Neural cell (in vitro differentiated cells): Measurements from ENCODE around the gene SHC2. TPM values are rescaled to one million over a fixed set of nuclear protein-coding genes. Genes with fewer than 3 reads are reported as not detected.
A peak's percentile ranks its signal among the peaks of the same experiment; 100 is the strongest.

Source experiments
- H2AFZ ChIP-seq: fragments of 200-600, 300-800 bp; sonication (generic), shearing (Covaris generic); 2 replicates; pipeline ENCODE4 v1.6.0; 2014; ENCODE audit warnings: low read depth, mild to moderate bottlenecking, antibody characterized with exemption, low read length, moderate library complexity
- H3F3A ChIP-seq: fragments of 200-600 bp; shearing (Covaris generic); 2 replicates; pipeline ENCODE4 v1.6.1; 2016; ENCODE audit warnings: mild to moderate bottlenecking, moderate library complexity, mixed read lengths, antibody characterized with exemption, low read length; ENCODE audit not compliant: insufficient read depth, poor library complexity, severe bottlenecking
- H3K27ac ChIP-seq: fragments of 200-600, 300-800 bp; sonication (generic), shearing (Covaris generic); 2 replicates; pipeline ENCODE4 v1.5.1; 2014; ENCODE audit warnings: mild to moderate bottlenecking, low read length, moderate library complexity
- H3K27me3 ChIP-seq: fragments of 300-800, 200-600 bp; sonication (generic), shearing (Covaris generic); 2 replicates; pipeline ENCODE4 v1.6.0; 2014; ENCODE audit warnings: mild to moderate bottlenecking, low read depth, low read length, moderate library complexity; ENCODE audit not compliant: insufficient read depth
- H3K36me3 ChIP-seq: fragments of 300-800, 200-600 bp; sonication (generic), shearing (Covaris generic); 2 replicates; pipeline ENCODE4 v1.5.1; 2014; ENCODE audit warnings: mild to moderate bottlenecking, antibody characterized with exemption, low read length, moderate library complexity; ENCODE audit not compliant: insufficient read depth
- H3K4me2 ChIP-seq: fragments of 300-800, 200-600 bp; sonication (generic), shearing (Covaris generic); 2 replicates; pipeline ENCODE4 v1.6.0; 2014; ENCODE audit warnings: mild to moderate bottlenecking, low read length
- H3K4me3 ChIP-seq: fragments of 300-800, 200-600 bp; sonication (generic), shearing (Covaris generic); 2 replicates; pipeline ENCODE4 v1.5.1; 2014; ENCODE audit warnings: mild to moderate bottlenecking, low read length, moderate library complexity
- H3K79me2 ChIP-seq: fragments of 200-600 bp; shearing (Covaris generic); replicated peaks from 2 replicates; pipeline ENCODE4 v1.6.0; 2014; ENCODE audit warnings: mild to moderate bottlenecking, low read length, moderate library complexity; ENCODE audit not compliant: insufficient read depth
- H3K9ac ChIP-seq: fragments of 300-800, 200-600 bp; sonication (generic), shearing (Covaris generic); 2 replicates; pipeline ENCODE4 v1.6.1; 2016; ENCODE audit warnings: mild to moderate bottlenecking, low read length, mixed read lengths
- H3K9me2 ChIP-seq: fragments of 200-600 bp; shearing (Covaris generic); 2 replicates; pipeline ENCODE4 v1.6.1; 2016; ENCODE audit warnings: mild to moderate bottlenecking, low read length, mixed read lengths; ENCODE audit not compliant: insufficient read depth
- H3K9me3 ChIP-seq: fragments of 200-600, 300-800 bp; sonication (generic), shearing (Covaris generic); 2 replicates; pipeline ENCODE4 v1.6.1; 2016; ENCODE audit warnings: mild to moderate bottlenecking, mixed run types, low read length, moderate library complexity, mixed read lengths
- H4K20me1 ChIP-seq: fragments of 200-600 bp; shearing (Covaris generic); 2 replicates; pipeline ENCODE4 v1.6.1; 2016; ENCODE audit warnings: mild to moderate bottlenecking, mixed run types; ENCODE audit not compliant: insufficient read depth
- EP300 ChIP-seq: fragments of 450-650 bp; conservative IDR thresholded peaks from 2 replicates; pipeline ENCODE4 v1.6.1; 2014; ENCODE audit warnings: antibody characterized with exemption, mild to moderate bottlenecking, moderate library complexity; ENCODE audit not compliant: poor library complexity, severe bottlenecking
- EZH2 ChIP-seq: fragments of 200-600, 300-800 bp; shearing (Covaris generic), sonication (generic); IDR thresholded peaks from 2 replicates; pipeline ENCODE4 v1.6.1; 2014; ENCODE audit warnings: antibody characterized with exemption, low read length, borderline replicate concordance, mild to moderate bottlenecking; ENCODE audit not compliant: insufficient read depth, poor library complexity, severe bottlenecking
- MXI1 ChIP-seq: fragments of 450-650 bp; conservative IDR thresholded peaks from 2 replicates; pipeline ENCODE4 v1.6.1; 2014; ENCODE audit warnings: antibody characterized with exemption, mild to moderate bottlenecking; ENCODE audit not compliant: poor library complexity, severe bottlenecking
- POLR2AphosphoS5 ChIP-seq: IDR thresholded peaks from 2 replicates; pipeline ENCODE4 v1.6.1; 2012
- RAD21 ChIP-seq: fragments of 450-650 bp; conservative IDR thresholded peaks from 2 replicates; pipeline ENCODE4 v1.6.1; 2014; ENCODE audit warnings: antibody characterized with exemption, mild to moderate bottlenecking, moderate library complexity
- REST ChIP-seq: IDR thresholded peaks from 2 replicates; pipeline ENCODE4 v1.6.1; 2012; ENCODE audit warnings: borderline replicate concordance
- SMC3 ChIP-seq: fragments of 450-650 bp; conservative IDR thresholded peaks from 2 replicates; pipeline ENCODE4 v1.6.1; 2014; ENCODE audit warnings: antibody characterized with exemption, mild to moderate bottlenecking, moderate library complexity; ENCODE audit not compliant: poor library complexity
- TAF1 ChIP-seq: IDR thresholded peaks from 2 replicates; pipeline ENCODE4 v1.6.1; 2012; ENCODE audit warnings: low read depth
- polyA plus RNA-seq: library from polyadenylated mRNA; depleted of rRNA; stranded (reverse); fragments of >200 nt; gene quantifications from 2 replicates; pipeline ENCODE4 v1.2.3, GENCODE V29; 2014
- TF ChIP-seq, protein P1 (sequence below): fragments of 450-650 bp; IDR thresholded peaks from 2 replicates; pipeline ENCODE4 v1.5.1; 2014; ENCODE audit warnings: antibody characterized with exemption, mild to moderate bottlenecking, moderate library complexity; ENCODE audit not compliant: poor library complexity, severe bottlenecking

SHC2 gene
- polyA plus RNA-seq, 1 donor from 2014 or later: 75.8 TPM

- H3K4me2 ChIP-seq: no peak overlapping the region
- H3K27ac ChIP-seq: no peak overlapping the region
- no peak overlapping the region for H2AFZ ChIP-seq
- no peaks in the 10 kb centered on the region for H4K20me1 ChIP-seq
- H3K36me3 ChIP-seq: no peaks in the 10 kb centered on the region
- no peaks in the 10 kb centered on the region for H3F3A ChIP-seq
- H3K9me2 ChIP-seq: no peaks in the 10 kb centered on the region
- H3K4me3 ChIP-seq: no peak overlapping the region
- H3K9ac ChIP-seq: peak overlapping the region; percentile 28
- no peaks in the 10 kb centered on the region for H3K27me3 ChIP-seq
- no peak for TF ChIP-seq EP300
- TF ChIP-seq, protein P1, sequence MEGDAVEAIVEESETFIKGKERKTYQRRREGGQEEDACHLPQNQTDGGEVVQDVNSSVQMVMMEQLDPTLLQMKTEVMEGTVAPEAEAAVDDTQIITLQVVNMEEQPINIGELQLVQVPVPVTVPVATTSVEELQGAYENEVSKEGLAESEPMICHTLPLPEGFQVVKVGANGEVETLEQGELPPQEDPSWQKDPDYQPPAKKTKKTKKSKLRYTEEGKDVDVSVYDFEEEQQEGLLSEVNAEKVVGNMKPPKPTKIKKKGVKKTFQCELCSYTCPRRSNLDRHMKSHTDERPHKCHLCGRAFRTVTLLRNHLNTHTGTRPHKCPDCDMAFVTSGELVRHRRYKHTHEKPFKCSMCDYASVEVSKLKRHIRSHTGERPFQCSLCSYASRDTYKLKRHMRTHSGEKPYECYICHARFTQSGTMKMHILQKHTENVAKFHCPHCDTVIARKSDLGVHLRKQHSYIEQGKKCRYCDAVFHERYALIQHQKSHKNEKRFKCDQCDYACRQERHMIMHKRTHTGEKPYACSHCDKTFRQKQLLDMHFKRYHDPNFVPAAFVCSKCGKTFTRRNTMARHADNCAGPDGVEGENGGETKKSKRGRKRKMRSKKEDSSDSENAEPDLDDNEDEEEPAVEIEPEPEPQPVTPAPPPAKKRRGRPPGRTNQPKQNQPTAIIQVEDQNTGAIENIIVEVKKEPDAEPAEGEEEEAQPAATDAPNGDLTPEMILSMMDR: no peak
- no peak for TF ChIP-seq RAD21
- no peak for TF ChIP-seq EZH2
- TF ChIP-seq MXI1: no peak
- no peak for TF ChIP-seq REST
- no peak for TF ChIP-seq SMC3
- no peak for TF ChIP-seq TAF1
- no peak for TF ChIP-seq POLR2AphosphoS5
- H3K79me2 ChIP-seq: no peaks in the 10 kb centered on the region
- peaks cover under 1% of the 10 kb centered on the region for H3K9me3 ChIP-seq
Measured at GRCh38 chr19:485583-486236, 24.9 kb upstream of the SHC2 start.

DNA sequence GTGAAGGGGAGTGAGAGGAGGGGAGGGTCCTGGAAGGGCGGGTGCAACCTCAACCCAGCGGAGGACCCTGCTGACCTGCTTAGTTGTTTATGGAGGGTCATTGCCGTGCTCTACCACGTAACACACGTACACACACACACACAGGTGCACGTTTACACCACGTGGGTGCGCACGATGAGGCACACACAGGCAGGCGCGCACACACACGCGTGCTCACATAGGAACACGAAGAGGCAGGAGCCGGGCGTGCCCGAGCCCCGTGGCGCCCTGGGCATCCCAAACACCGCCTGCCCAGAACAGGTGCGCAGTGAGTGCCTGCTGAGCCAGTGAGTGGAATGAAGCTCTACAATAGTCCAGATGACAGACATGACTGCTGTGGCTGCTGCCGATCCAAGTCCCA, 24.2 kb upstream of the SHC2 start:
- Histone ChIP-seq H3K4me3 (no peak overlapping the region), H3K27ac (no peak overlapping the region), H3K9me3 (peaks cover 2% of the 10 kb centered on the region), H3F3A (no peaks in the 10 kb centered on the region), H3K79me2 (no peaks in the 10 kb centered on the region), H3K4me2 (no peak overlapping the region), H2AFZ (no peak overlapping the region), H3K36me3 (no peaks in the 10 kb centered on the region), H3K9me2 (no peaks in the 10 kb centered on the region), H4K20me1 (no peaks in the 10 kb centered on the region), H3K9ac (no peak overlapping the region), H3K27me3 (no peaks in the 10 kb centered on the region)
- TF ChIP-seq MXI1: no peak
- TF ChIP-seq SMC3: no peak
